ENCODE results near the gene PDIA5.

The PDIA5 gene

GRCh38 chr3:123188058-123188457, 121.2 kb downstream of the PDIA5 start:
- H3K4me1 Mint-ChIP-seq (ENCODE audit: low read depth in 2 of 2): no peaks in the 10 kb centered on the region
- no peaks in the 10 kb centered on the region for H3K9me3 Mint-ChIP-seq
- H3K27ac Mint-ChIP-seq: peak overlapping the region in 1 of 2 donors; percentile 62
- H3K4me3 Mint-ChIP-seq: no peak overlapping the region
- ATAC-seq (replicated peaks) (no peak), DNase-seq (no peak)
- H3K36me3 Mint-ChIP-seq (ENCODE audit: insufficient read depth): no peaks in the 10 kb centered on the region
- H3K27me3 Mint-ChIP-seq: peaks cover 9 to 13% of the 10 kb centered on the region in 2 donors

- no peak for ATAC-seq (replicated peaks)
- no peak for DNase-seq
- H3K4me3 Mint-ChIP-seq: no peak overlapping the region
- H3K27me3 Mint-ChIP-seq: no peaks in the 10 kb centered on the region
- H3K27ac Mint-ChIP-seq: no peak overlapping the region
- no peaks in the 10 kb centered on the region for H3K4me1 Mint-ChIP-seq (ENCODE audit: low read depth in 2 of 2)
- H3K36me3 Mint-ChIP-seq (ENCODE audit: insufficient read depth): no peaks in the 10 kb centered on the region
- H3K9me3 Mint-ChIP-seq: no peaks in the 10 kb centered on the region
These were observed 126.8 kb downstream of the PDIA5 start for GRCh38 chr3:123193448-123194101.

- no peak overlapping the region for H3K4me3 Mint-ChIP-seq
- H3K27ac Mint-ChIP-seq: no peak overlapping the region
- H3K36me3 Mint-ChIP-seq (ENCODE audit: insufficient read depth): peaks cover 3% of the 10 kb centered on the region
- peaks cover 0 to 6% of the 10 kb centered on the region in 2 donors for H3K27me3 Mint-ChIP-seq
- ATAC-seq (replicated peaks) (no peak), DNase-seq (no peak)
- no peaks in the 10 kb centered on the region for H3K4me1 Mint-ChIP-seq (ENCODE audit: low read depth in 2 of 2)
- H3K9me3 Mint-ChIP-seq: no peaks in the 10 kb centered on the region
These were observed 127.7 kb downstream of the PDIA5 start for GRCh38 chr3:123194552-123194951.

- Mint-ChIP-seq H3K9me3 (peaks cover 0 to 11% of the 10 kb centered on the region in 2 donors), H3K27me3 (peaks cover 0 to 6% of the 10 kb centered on the region in 2 donors), H3K4me1 (ENCODE audit: low read depth in 2 of 2) (peaks cover 14% of the 10 kb centered on the region in 2 donors), H3K4me3 (no peak overlapping the region), H3K27ac (no peak overlapping the region), H3K36me3 (ENCODE audit: insufficient read depth) (peaks cover 21% of the 10 kb centered on the region)
- no peak for DNase-seq
- no peak for ATAC-seq (replicated peaks)
These were observed 131.5 kb downstream of the PDIA5 start for GRCh38 chr3:123198372-123198771.

- DNase-seq: no peak
- Mint-ChIP-seq H3K4me1 (ENCODE audit: low read depth in 2 of 2) (peaks cover 14 to 18% of the 10 kb centered on the region in 2 donors), H3K9me3 (peaks cover 0 to 11% of the 10 kb centered on the region in 2 donors), H3K36me3 (ENCODE audit: insufficient read depth) (peaks cover 21% of the 10 kb centered on the region), H3K27ac (peak overlapping the region; percentile 98 to 99), H3K4me3 (peak overlapping the region; percentile 86 to 90), H3K27me3 (peaks cover 0 to 6% of the 10 kb centered on the region in 2 donors)
- no peak for ATAC-seq (replicated peaks)
These were observed 134.4 kb downstream of the PDIA5 start for GRCh38 chr3:123201223-123201556.

- H3K4me3 Mint-ChIP-seq: peak within 1 kb of the TSS; percentile 86 to 90
- H3K27me3 Mint-ChIP-seq: peaks cover 0 to 6% of the 10 kb centered on the region in 2 donors
- H3K9me3 Mint-ChIP-seq: peaks cover 0 to 11% of the 10 kb centered on the region in 2 donors
- ATAC-seq (replicated peaks) (peak; percentile 87), DNase-seq (peak; percentile 88 to 92 (median 92))
- H3K4me1 Mint-ChIP-seq (ENCODE audit: low read depth in 2 of 2): peaks cover 14 to 18% of the 10 kb centered on the region in 2 donors
- H3K36me3 Mint-ChIP-seq (ENCODE audit: insufficient read depth): peaks cover 24% of the 10 kb centered on the region
- peak within 1 kb of the TSS; percentile 98 to 99 for H3K27ac Mint-ChIP-seq
These were observed 135.0 kb downstream of the PDIA5 start, which contains the start of gene SEC22A for GRCh38 chr3:123201557-123202427. SEC22A (plus strand) TSS chr3:123201943; CDS start chr3:123209218, 7,275 bp downstream.

- H3K27me3 Mint-ChIP-seq: peaks cover 0 to 6% of the 10 kb centered on the region in 2 donors
- peaks cover 24% of the 10 kb centered on the region for H3K36me3 Mint-ChIP-seq (ENCODE audit: insufficient read depth)
- peaks cover 14 to 18% of the 10 kb centered on the region in 2 donors for H3K4me1 Mint-ChIP-seq (ENCODE audit: low read depth in 2 of 2)
- no peak for ATAC-seq (replicated peaks)
- H3K27ac Mint-ChIP-seq: peak overlapping the region; percentile 98 to 99
- peak in 1 of 3 experiments; percentile 1 for DNase-seq
- peaks cover 0 to 11% of the 10 kb centered on the region in 2 donors for H3K9me3 Mint-ChIP-seq
- H3K4me3 Mint-ChIP-seq: peak overlapping the region; percentile 86 to 90
These were observed 135.6 kb downstream of the PDIA5 start for GRCh38 chr3:123202451-123202850.
